Fibroblast of mammary gland (primary cell): ENCODE measurements around the gene CYLD.

ENCODE experiments used
- DNase-seq: peaks from one replicate; pipeline ENCODE4 v3.0.0-alpha.2; 2010; ENCODE audit warnings: low read depth
- H3K4me3 ChIP-seq: 2 replicates; pipeline ENCODE4 v1.5.1; 2011; ENCODE audit warnings: low read depth, mild to moderate bottlenecking, low read length, moderate library complexity; ENCODE audit not compliant: control insufficient read depth
- CTCF ChIP-seq: conservative IDR thresholded peaks from 2 replicates; pipeline ENCODE4 v1.5.1; 2011; ENCODE audit warnings: low read depth, low read length, inconsistent platforms; ENCODE audit not compliant: control insufficient read depth, insufficient read depth

Gene CYLD

GRCh38 chr16:50739031-50739430, 2.9 kb upstream of the CYLD start:
- DNase-seq = no peak
- no peak for TF ChIP-seq CTCF
- H3K4me3 ChIP-seq = no peak overlapping the region

GRCh38 chr16:50740736-50741135, 1.1 kb upstream of the CYLD start:
- no peak for TF ChIP-seq CTCF
- H3K4me3 ChIP-seq = no peak overlapping the region
- peak; percentile 46 for DNase-seq

- no peak for TF ChIP-seq CTCF
- peak overlapping the region; percentile 64 for H3K4me3 ChIP-seq
- DNase-seq = peak; percentile 49
Observed at GRCh38 chr16:50741225-50741780, 583 bp upstream of the CYLD start.

GRCh38 chr16:50742576-50743200, 802 bp downstream of the CYLD start:
- DNase-seq = peak; percentile 52
- H3K4me3 ChIP-seq = peak overlapping the region; percentile 63
- TF ChIP-seq CTCF = no peak

- no peak for TF ChIP-seq CTCF
- DNase-seq = no peak
- no peak overlapping the region for H3K4me3 ChIP-seq
Observed at GRCh38 chr16:50743581-50744225, 1.8 kb downstream of the CYLD start.

GRCh38 chr16:50744881-50745280, 3.0 kb downstream of the CYLD start:
- no peak overlapping the region for H3K4me3 ChIP-seq
- DNase-seq = peak; percentile 27
- TF ChIP-seq CTCF = no peak
